Osteocyte (in vitro differentiated cells): Measurements from ENCODE around the gene GPN1. TPM values are rescaled to one million over a fixed set of nuclear protein-coding genes. Genes with fewer than 3 reads are reported as not detected.
"Not testable (repeated sequence)": the region's sequence is repeated elsewhere in the genome, so short reads cannot be mapped to it uniquely, and the experiment has no call there.

Experiments used
- DNase-seq: peaks from one replicate; pipeline ENCODE4 v3.0.0; 2021; ENCODE audit warnings: mixed read lengths; ENCODE audit not compliant: unreplicated experiment; ENCODE audit errors: extremely low spot score
- H3K27ac Mint-ChIP-seq: one replicate; pipeline ENCODE4 v1.8.0; 2021; ENCODE audit warnings: mild to moderate bottlenecking, mixed read lengths; ENCODE audit not compliant: unreplicated experiment
- H3K27me3 Mint-ChIP-seq: one replicate; pipeline ENCODE4 v1.8.0; 2021; ENCODE audit warnings: mixed read lengths; ENCODE audit not compliant: unreplicated experiment
- H3K36me3 Mint-ChIP-seq: one replicate; pipeline ENCODE4 v1.8.0; 2021; ENCODE audit warnings: mixed read lengths; ENCODE audit not compliant: unreplicated experiment
- H3K4me1 Mint-ChIP-seq: one replicate; pipeline ENCODE4 v1.8.0; 2021; ENCODE audit warnings: mixed read lengths; ENCODE audit not compliant: unreplicated experiment
- H3K4me3 Mint-ChIP-seq: one replicate; pipeline ENCODE4 v1.8.0; 2021; ENCODE audit warnings: mild to moderate bottlenecking, moderate library complexity, mixed read lengths; ENCODE audit not compliant: unreplicated experiment
- H3K9me3 Mint-ChIP-seq: one replicate; pipeline ENCODE4 v1.8.0; 2021; ENCODE audit warnings: mixed read lengths; ENCODE audit not compliant: unreplicated experiment
- total RNA-seq: library from RNA; stranded (reverse); gene quantifications from 2 replicates; pipeline ENCODE4 v1.2.1, GENCODE V29; 2021
- TF ChIP-seq, protein P1 (sequence below): fragments of 200-600 bp; sonication (generic); IDR thresholded peaks from 2 replicates; pipeline ENCODE4 v1.5.0; 2021; ENCODE audit warnings: antibody characterized with exemption, mild to moderate bottlenecking, moderate library complexity

GPN1 gene
- total RNA-seq, 1 donor from 2014 or later = 28.6 TPM

DNA sequence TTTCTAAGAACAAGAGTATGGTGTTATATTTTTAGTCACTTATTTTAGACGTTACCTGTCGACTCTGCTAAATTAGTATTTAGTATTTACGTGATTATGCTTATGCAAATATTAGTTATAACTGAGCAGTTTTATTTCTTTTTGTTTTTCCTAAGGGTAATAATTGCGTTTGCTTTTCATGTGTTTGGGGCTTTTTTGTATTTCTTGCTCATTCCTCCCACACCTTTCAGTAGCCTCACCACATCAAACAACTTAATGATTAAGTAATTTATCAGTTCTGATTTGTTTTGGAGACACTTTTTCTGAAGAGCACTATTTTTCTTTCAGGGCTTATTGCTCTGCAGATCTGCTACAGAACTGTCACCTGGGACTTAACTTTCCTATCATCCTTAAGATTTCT, 42.4 kb downstream of the GPN1 start:
- Mint-ChIP-seq H3K27ac (no peak overlapping the region), H3K4me3 (no peak overlapping the region), H3K9me3 (no peaks in the 10 kb centered on the region), H3K4me1 (no peaks in the 10 kb centered on the region), H3K27me3 (no peaks in the 10 kb centered on the region), H3K36me3 (peaks cover 46% of the 10 kb centered on the region)
- TF ChIP-seq, protein P1, sequence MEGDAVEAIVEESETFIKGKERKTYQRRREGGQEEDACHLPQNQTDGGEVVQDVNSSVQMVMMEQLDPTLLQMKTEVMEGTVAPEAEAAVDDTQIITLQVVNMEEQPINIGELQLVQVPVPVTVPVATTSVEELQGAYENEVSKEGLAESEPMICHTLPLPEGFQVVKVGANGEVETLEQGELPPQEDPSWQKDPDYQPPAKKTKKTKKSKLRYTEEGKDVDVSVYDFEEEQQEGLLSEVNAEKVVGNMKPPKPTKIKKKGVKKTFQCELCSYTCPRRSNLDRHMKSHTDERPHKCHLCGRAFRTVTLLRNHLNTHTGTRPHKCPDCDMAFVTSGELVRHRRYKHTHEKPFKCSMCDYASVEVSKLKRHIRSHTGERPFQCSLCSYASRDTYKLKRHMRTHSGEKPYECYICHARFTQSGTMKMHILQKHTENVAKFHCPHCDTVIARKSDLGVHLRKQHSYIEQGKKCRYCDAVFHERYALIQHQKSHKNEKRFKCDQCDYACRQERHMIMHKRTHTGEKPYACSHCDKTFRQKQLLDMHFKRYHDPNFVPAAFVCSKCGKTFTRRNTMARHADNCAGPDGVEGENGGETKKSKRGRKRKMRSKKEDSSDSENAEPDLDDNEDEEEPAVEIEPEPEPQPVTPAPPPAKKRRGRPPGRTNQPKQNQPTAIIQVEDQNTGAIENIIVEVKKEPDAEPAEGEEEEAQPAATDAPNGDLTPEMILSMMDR = no peak
- DNase-seq = no peak

DNA sequence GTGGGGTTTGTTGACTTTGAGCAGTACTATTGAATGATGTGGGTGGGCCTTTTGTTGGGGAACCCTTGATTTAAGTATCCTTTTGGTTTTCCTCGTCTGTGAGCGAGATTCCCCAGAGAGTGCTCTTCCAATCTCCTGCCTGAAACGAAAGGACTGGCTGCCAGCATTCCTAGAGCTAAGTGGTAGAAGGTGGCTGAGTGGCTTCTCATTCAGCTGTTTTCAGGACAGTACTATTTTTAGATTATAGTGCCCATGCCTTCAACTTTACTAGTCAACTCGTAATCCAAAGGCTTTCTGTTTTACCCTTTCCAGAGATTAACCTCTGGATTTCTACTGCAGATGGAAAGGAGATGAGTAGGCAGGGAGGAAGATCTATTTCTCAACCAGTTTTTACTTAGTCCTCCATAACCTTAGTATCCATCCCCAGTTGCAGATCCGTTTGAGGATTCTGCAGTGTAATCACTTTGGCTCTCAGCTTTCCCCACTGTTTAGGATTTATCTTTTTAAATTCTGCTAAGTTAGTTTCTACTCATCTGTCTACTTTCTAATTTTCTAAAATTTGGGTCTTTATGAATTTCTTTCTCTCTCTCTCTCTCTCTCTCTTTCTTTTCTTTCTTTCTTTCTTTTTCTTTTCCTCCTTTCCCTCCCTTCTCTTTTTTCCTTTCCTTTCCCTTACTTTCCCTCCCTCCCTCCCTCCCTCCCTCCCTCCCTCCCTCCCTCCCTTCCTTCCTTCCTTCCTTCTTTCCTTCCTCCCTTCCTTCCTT, 44.1 kb downstream of the GPN1 start:
- H3K36me3 Mint-ChIP-seq = peaks cover 42% of the 10 kb centered on the region
- TF ChIP-seq, protein P1 = no peak
- H3K4me1 Mint-ChIP-seq = no peaks in the 10 kb centered on the region
- no peak overlapping the region for H3K4me3 Mint-ChIP-seq
- no peak for DNase-seq
- no peaks in the 10 kb centered on the region for H3K9me3 Mint-ChIP-seq
- no peaks in the 10 kb centered on the region for H3K27me3 Mint-ChIP-seq
- no peak overlapping the region for H3K27ac Mint-ChIP-seq

DNA sequence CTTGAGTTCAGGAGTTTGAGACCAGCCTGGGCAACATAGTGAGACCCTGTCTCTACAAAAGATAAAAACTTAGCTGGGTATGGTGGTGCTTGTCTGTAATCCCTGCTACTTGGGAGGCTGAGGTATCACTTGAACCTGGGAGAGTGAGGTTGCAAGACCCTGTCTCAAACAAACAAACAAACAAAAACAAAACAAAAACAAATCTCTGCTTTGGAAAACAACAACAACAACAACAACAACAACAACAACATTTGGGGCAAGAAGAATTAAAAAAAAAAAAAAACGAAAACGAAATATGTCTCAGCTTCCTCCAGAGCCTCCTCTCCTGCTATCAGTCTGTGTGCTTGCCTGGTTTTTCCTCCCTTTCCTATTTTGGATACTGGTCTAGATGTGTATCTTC, 51.7 kb downstream of the GPN1 start:
- H3K27me3 Mint-ChIP-seq = no peaks in the 10 kb centered on the region
- H3K4me1 Mint-ChIP-seq = peaks cover 30% of the 10 kb centered on the region
- H3K27ac Mint-ChIP-seq = peak overlapping the region; percentile 82
- DNase-seq = no peak
- no peak overlapping the region for H3K4me3 Mint-ChIP-seq
- H3K36me3 Mint-ChIP-seq = peaks cover 38% of the 10 kb centered on the region
- TF ChIP-seq, protein P1 = no peak
- H3K9me3 Mint-ChIP-seq = no peaks in the 10 kb centered on the region

DNA sequence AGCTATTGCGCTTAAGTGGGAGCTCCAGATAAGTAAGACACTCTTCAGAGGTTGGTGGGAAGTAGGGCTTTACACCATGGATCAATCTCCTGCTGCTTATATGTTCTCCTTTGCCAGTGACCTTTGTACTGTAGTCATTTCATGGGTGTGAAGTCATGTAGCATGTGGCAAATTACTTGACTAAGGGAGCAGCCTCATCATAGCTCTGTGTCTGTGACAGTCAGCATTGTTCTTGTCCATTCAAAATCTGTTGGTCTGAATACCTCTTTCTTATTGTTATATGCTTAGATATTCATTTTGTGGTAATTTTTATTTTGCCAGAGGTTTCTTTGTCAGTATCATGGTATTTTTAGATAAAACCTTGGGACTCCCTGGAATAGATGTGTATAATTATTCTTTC, 53.0 kb downstream of the GPN1 start:
- Mint-ChIP-seq H3K36me3 (peaks cover 39% of the 10 kb centered on the region), H3K9me3 (no peaks in the 10 kb centered on the region), H3K4me1 (peaks cover 30% of the 10 kb centered on the region), H3K27ac (peak overlapping the region; percentile 82), H3K27me3 (no peaks in the 10 kb centered on the region), H3K4me3 (no peak overlapping the region)
- DNase-seq = no peak
- TF ChIP-seq, protein P1 = no peak

DNA sequence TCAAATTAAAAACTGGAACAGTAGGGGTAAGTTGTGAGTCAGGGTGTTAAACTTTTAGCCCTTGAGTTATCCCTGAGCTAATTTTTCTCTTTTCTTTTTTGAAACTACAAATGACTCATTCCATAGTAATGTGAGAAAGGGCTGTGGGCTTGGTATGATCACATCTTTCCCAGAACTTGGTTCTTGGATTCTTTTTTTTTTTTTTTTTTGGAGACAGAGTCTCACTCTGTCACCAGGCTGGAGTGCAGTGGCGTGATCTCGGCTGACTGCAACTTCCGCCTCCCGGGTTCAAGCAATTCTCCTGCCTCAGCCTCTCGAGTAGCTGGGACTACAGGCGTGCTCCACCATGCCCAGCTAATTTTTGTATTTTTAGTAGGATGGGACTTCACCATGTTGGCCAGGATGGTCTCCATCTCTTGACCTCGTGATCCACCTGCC, 53.5 kb downstream of the GPN1 start:
- DNase-seq, H3K4me3 Mint-ChIP-seq, H3K9me3 Mint-ChIP-seq, H3K27me3 Mint-ChIP-seq: not testable (repeated sequence)
- Mint-ChIP-seq H3K4me1 (peaks cover 30% of the 10 kb centered on the region), H3K36me3 (peaks cover 39% of the 10 kb centered on the region), H3K27ac (peak overlapping the region; percentile 82)
